ENCODE data around the gene STKLD1.

The STKLD1 gene

GRCh38 chr9:133345596-133345995 lies 30.6 kb upstream of the STKLD1 start:
- Histone ChIP-seq H3K4me1 (ENCODE audit: control insufficient read depth, low read length) (peaks cover 42% of the 10 kb centered on the region), H3K27ac (ENCODE audit: low read depth, low read length) (no peak overlapping the region), H3K4me3 (ENCODE audit: low read length) (no peak overlapping the region), H3F3A (ENCODE audit: control insufficient read depth, insufficient read depth) (peaks cover 23% of the 10 kb centered on the region), H3K9me2 (replicated peaks; ENCODE audit: control insufficient read depth, low read length) (no peaks in the 10 kb centered on the region), H3K36me3 (ENCODE audit: control insufficient read depth, low read length) (peaks cover 86% of the 10 kb centered on the region), H3K27me3 (ENCODE audit: control insufficient read depth, low read length) (no peaks in the 10 kb centered on the region), H3K4me2 (ENCODE audit: low read length) (peak overlapping the region; percentile 98; the same call in 1 of the 2 replicates), H3K79me2 (ENCODE audit: control insufficient read depth, low read length) (peaks cover 57% of the 10 kb centered on the region), H4K20me1 (ENCODE audit: control insufficient read depth, insufficient read depth, low read depth, low read length) (peaks cover 16% of the 10 kb centered on the region; the same call in 1 of the 2 replicates), H3K9me3 (ENCODE audit: control insufficient read depth, insufficient read depth, low read length) (no peaks in the 10 kb centered on the region)
- no peak for TF ChIP-seq EZH2phosphoT487 (IDR thresholded peaks at IDR 0.05; ENCODE audit: borderline replicate concordance, low read length)
- TF ChIP-seq, protein P1, sequence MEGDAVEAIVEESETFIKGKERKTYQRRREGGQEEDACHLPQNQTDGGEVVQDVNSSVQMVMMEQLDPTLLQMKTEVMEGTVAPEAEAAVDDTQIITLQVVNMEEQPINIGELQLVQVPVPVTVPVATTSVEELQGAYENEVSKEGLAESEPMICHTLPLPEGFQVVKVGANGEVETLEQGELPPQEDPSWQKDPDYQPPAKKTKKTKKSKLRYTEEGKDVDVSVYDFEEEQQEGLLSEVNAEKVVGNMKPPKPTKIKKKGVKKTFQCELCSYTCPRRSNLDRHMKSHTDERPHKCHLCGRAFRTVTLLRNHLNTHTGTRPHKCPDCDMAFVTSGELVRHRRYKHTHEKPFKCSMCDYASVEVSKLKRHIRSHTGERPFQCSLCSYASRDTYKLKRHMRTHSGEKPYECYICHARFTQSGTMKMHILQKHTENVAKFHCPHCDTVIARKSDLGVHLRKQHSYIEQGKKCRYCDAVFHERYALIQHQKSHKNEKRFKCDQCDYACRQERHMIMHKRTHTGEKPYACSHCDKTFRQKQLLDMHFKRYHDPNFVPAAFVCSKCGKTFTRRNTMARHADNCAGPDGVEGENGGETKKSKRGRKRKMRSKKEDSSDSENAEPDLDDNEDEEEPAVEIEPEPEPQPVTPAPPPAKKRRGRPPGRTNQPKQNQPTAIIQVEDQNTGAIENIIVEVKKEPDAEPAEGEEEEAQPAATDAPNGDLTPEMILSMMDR (IDR thresholded peaks at IDR 0.05; ENCODE audit: low read depth, low read length, poor library complexity, severe bottlenecking), result no peak

GRCh38 chr9:133346021-133346785 lies 30.0 kb upstream of the STKLD1 start:
- no peaks in the 10 kb centered on the region for H3K27me3 ChIP-seq (ENCODE audit: control insufficient read depth, low read length)
- H3K4me3 ChIP-seq (ENCODE audit: low read length), result peak overlapping the region; percentile 83
- H3K79me2 ChIP-seq (ENCODE audit: control insufficient read depth, low read length), result peaks cover 57% of the 10 kb centered on the region
- peaks cover 36% of the 10 kb centered on the region for H3K4me1 ChIP-seq (ENCODE audit: control insufficient read depth, low read length)
- H3F3A ChIP-seq (ENCODE audit: control insufficient read depth, insufficient read depth), result peaks cover 29% of the 10 kb centered on the region
- H4K20me1 ChIP-seq (ENCODE audit: control insufficient read depth, insufficient read depth, low read depth, low read length), result peaks cover 16% of the 10 kb centered on the region; the same call in 1 of the 2 replicates
- peaks cover 86% of the 10 kb centered on the region for H3K36me3 ChIP-seq (ENCODE audit: control insufficient read depth, low read length)
- H3K4me2 ChIP-seq (ENCODE audit: low read length), result peak overlapping the region; percentile 98
- TF ChIP-seq, protein P1 (IDR thresholded peaks at IDR 0.05; ENCODE audit: low read depth, low read length, poor library complexity, severe bottlenecking), result no peak
- no peak for TF ChIP-seq EZH2phosphoT487 (IDR thresholded peaks at IDR 0.05; ENCODE audit: borderline replicate concordance, low read length)
- no peaks in the 10 kb centered on the region for H3K9me3 ChIP-seq (ENCODE audit: control insufficient read depth, insufficient read depth, low read length)
- H3K27ac ChIP-seq (ENCODE audit: low read depth, low read length), result no peak overlapping the region
- H3K9me2 ChIP-seq (replicated peaks; ENCODE audit: control insufficient read depth, low read length), result no peaks in the 10 kb centered on the region

- TF ChIP-seq, protein P1 (IDR thresholded peaks at IDR 0.05; ENCODE audit: low read depth, low read length, poor library complexity, severe bottlenecking), result no peak
- TF ChIP-seq EZH2phosphoT487 (IDR thresholded peaks at IDR 0.05; ENCODE audit: borderline replicate concordance, low read length), result no peak
- peaks cover 16% of the 10 kb centered on the region; the same call in 1 of the 2 replicates for H4K20me1 ChIP-seq (ENCODE audit: control insufficient read depth, insufficient read depth, low read depth, low read length)
- H3K36me3 ChIP-seq (ENCODE audit: control insufficient read depth, low read length), result peaks cover 86% of the 10 kb centered on the region
- H3K4me2 ChIP-seq (ENCODE audit: low read length), result peak overlapping the region; percentile 98
- peak overlapping the region; percentile 83 for H3K4me3 ChIP-seq (ENCODE audit: low read length)
- H3K27me3 ChIP-seq (ENCODE audit: control insufficient read depth, low read length), result no peaks in the 10 kb centered on the region
- peaks cover 29% of the 10 kb centered on the region for H3K4me1 ChIP-seq (ENCODE audit: control insufficient read depth, low read length)
- peaks cover 57% of the 10 kb centered on the region for H3K79me2 ChIP-seq (ENCODE audit: control insufficient read depth, low read length)
- H3K9me2 ChIP-seq (replicated peaks; ENCODE audit: control insufficient read depth, low read length), result no peaks in the 10 kb centered on the region
- H3K27ac ChIP-seq (ENCODE audit: low read depth, low read length), result peak overlapping the region; percentile 81
- H3K9me3 ChIP-seq (ENCODE audit: control insufficient read depth, insufficient read depth, low read length), result no peaks in the 10 kb centered on the region
- H3F3A ChIP-seq (ENCODE audit: control insufficient read depth, insufficient read depth), result peaks cover 41% of the 10 kb centered on the region
Observed at GRCh38 chr9:133347515-133347984, 28.6 kb upstream of the STKLD1 start.
